Middle frontal gyrus (tissue), 1 donor: Measurements from ENCODE around the gene TWNK.
A peak's percentile ranks its signal among the peaks of the same experiment; 100 is the strongest.

ENCODE experiments used
- DNase-seq: peaks from one replicate; pipeline ENCODE4 v3.0.0-alpha.2; 2015; ENCODE audit warnings: low spot score; ENCODE audit errors: extremely low spot score

Gene TWNK

GRCh38 chr10:100986952-100987684, at the start of gene TWNK, which contains the start of gene MRPL43:
TWNK (plus strand) TSS chr10:100987543; CDS start chr10:100988211, 668 bp downstream.
MRPL43 (minus strand) TSS chr10:100987497; CDS start chr10:100987443, 54 bp downstream.
- DNase-seq = peak; percentile 82

- no peak for DNase-seq
These were observed 47.5 kb upstream of the TWNK start for GRCh38 chr10:100939763-100940344.

GRCh38 chr10:100942229-100942628, 45.1 kb upstream of the TWNK start:
- DNase-seq = no peak

- no peak for DNase-seq
These were observed 43.8 kb upstream of the TWNK start for GRCh38 chr10:100943508-100943907.

GRCh38 chr10:100945754-100946153, 41.6 kb upstream of the TWNK start:
- no peak for DNase-seq

- DNase-seq = no peak
These were observed 38.4 kb upstream of the TWNK start for GRCh38 chr10:100948916-100949315.

GRCh38 chr10:100960251-100960650, 27.1 kb upstream of the TWNK start:
- no peak for DNase-seq

- no peak for DNase-seq
These were observed 24.8 kb upstream of the TWNK start for GRCh38 chr10:100962351-100963080.

- DNase-seq = no peak
These were observed 23.5 kb upstream of the TWNK start for GRCh38 chr10:100963826-100964225.

GRCh38 chr10:100965820-100966219, 21.5 kb upstream of the TWNK start:
- DNase-seq = no peak

GRCh38 chr10:100966887-100967286, 20.5 kb upstream of the TWNK start:
- no peak for DNase-seq

GRCh38 chr10:100967332-100967731, 20.0 kb upstream of the TWNK start:
- no peak for DNase-seq

- DNase-seq = no peak
These were observed 19.1 kb upstream of the TWNK start for GRCh38 chr10:100968062-100968736.

- no peak for DNase-seq
These were observed 18.5 kb upstream of the TWNK start for GRCh38 chr10:100968863-100969186.

GRCh38 chr10:100969187-100970075, 17.9 kb upstream of the TWNK start, which contains the start of gene SEMA4G:
SEMA4G (plus strand) TSS chr10:100969504; CDS start chr10:100972913, 3,409 bp downstream.
- DNase-seq = no peak

- no peak for DNase-seq
These were observed 17.0 kb upstream of the TWNK start for GRCh38 chr10:100970076-100970913.

GRCh38 chr10:100970914-100971811, 16.2 kb upstream of the TWNK start:
- no peak for DNase-seq

GRCh38 chr10:100972115-100972903, 15.0 kb upstream of the TWNK start:
- no peak for DNase-seq
